ENCODE results near the gene MMP7. TPM values are rescaled to one million over a fixed set of nuclear protein-coding genes. Genes with fewer than 3 reads are reported as not detected.

The MMP7 gene
- total RNA-seq, 1 experiment from 2014 or later = not detected

DNA sequence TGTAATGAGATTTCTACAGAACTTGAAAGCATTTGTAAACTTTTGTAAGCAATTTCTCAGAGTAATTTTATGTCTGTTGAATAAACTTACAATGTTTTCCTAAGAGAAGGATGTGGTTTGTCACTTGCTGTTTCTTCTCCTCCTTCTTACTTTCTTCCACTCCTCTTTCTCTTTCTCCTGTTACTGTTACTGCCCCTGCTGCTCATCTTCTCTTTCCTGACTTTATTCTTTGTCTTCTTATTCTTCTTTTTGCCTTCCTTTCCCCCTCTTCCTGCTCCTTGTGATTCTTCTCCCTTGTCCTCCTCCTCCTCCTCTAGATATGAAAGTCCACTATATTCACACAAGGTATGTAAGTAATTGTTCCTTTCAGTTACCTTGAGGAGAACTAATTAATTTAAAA is 31.1 kb upstream of the MMP7 start:
- Histone ChIP-seq H2BK12ac (ENCODE audit: insufficient read length, low read depth, low read length) (no peak overlapping the region), H3K14ac (ENCODE audit: insufficient read depth, low read length) (no peak overlapping the region), H2BK15ac (ENCODE audit: low read depth, low read length) (no peak overlapping the region), H4K5ac (ENCODE audit: insufficient read length, low read depth, low read length) (no peak overlapping the region), H3K56ac (ENCODE audit: insufficient read length, low read depth, low read length) (no peak overlapping the region), H3K27me3 (ENCODE audit: insufficient read depth, low read length) (no peaks in the 10 kb centered on the region), H3K27ac (ENCODE audit: insufficient read length, low read depth, low read length) (no peak overlapping the region), H3K23me2 (ENCODE audit: insufficient read length, low read depth, low read length, poor library complexity, severe bottlenecking) (no peaks in the 10 kb centered on the region), H3K18ac (ENCODE audit: insufficient read length, low read depth, low read length) (no peak overlapping the region), H3K4ac (ENCODE audit: low read depth, low read length) (no peak overlapping the region), H3K4me2 (ENCODE audit: insufficient read depth, insufficient read length, low read length) (no peak overlapping the region), H4K20me1 (ENCODE audit: control insufficient read depth, insufficient read depth, insufficient read length) (no peaks in the 10 kb centered on the region), H4K8ac (replicated peaks; ENCODE audit: insufficient read length, low read depth, low read length) (no peak overlapping the region), H3K4me1 (ENCODE audit: insufficient read depth, low read length) (no peaks in the 10 kb centered on the region; the same call in 1 of the 2 replicates), H3K79me2 (ENCODE audit: insufficient read depth, low read length) (no peaks in the 10 kb centered on the region), H2BK5ac (ENCODE audit: insufficient read length, low read length) (no peak overlapping the region), H4K91ac (ENCODE audit: insufficient read length, low read depth, low read length) (no peak overlapping the region), H3K9ac (ENCODE audit: extremely low read depth, insufficient read length, low read length) (no peak overlapping the region), H3K23ac (ENCODE audit: insufficient read length, low read depth, low read length) (no peak overlapping the region), H2BK120ac (ENCODE audit: low read depth, low read length, poor library complexity, severe bottlenecking) (no peak overlapping the region), H2AK5ac (ENCODE audit: insufficient read length, low read length) (no peak overlapping the region), H3T11ph (ENCODE audit: low read length) (no peak overlapping the region), H3K9me3 (ENCODE audit: control insufficient read depth, low read depth, low read length) (no peaks in the 10 kb centered on the region), H2AFZ (ENCODE audit: low read length) (no peak overlapping the region), H3K79me1 (ENCODE audit: insufficient read depth, low read depth, low read length, poor library complexity, severe bottlenecking) (no peaks in the 10 kb centered on the region), H2BK20ac (ENCODE audit: low read depth, low read length, poor library complexity, severe bottlenecking) (no peak overlapping the region)
- TF ChIP-seq CTCF (conservative IDR thresholded peaks at IDR 0.05) = no peak
- Mint-ChIP-seq H3K27ac (no peak overlapping the region; a peak in 2 of 7 replicates), H3K4me3 (no peak overlapping the region), H3K9me3 (peaks cover 5 to 10% of the 10 kb centered on the region in 2 experiments), H3K4me1 (peaks cover 10 to 16% of the 10 kb centered on the region in 2 experiments), H3K27me3 (ENCODE audit: low read depth) (no peaks in the 10 kb centered on the region), H3K36me3 (ENCODE audit: insufficient read depth in 1 of 3, low read depth in 3 of 3) (peaks cover 5 to 8% (median 5%) of the 10 kb centered on the region in 3 experiments)
- no peak for DNase-seq
